H1 (cell line): Measurements from ENCODE around the gene PIK3CA. TPM values are rescaled to one million over a fixed set of nuclear protein-coding genes. Genes with fewer than 3 reads are reported as not detected.

Experiments
- CTCF ChIA-PET: fragments of 300-600 bp; sonication (Branson Sonifier 250); formaldehyde crosslinking; loops from one replicate; lab custom pipeline; 2021; ENCODE audit not compliant: partially characterized antibody; lab: Charles Lee
- POLR2A ChIA-PET: fragments of 300-600 bp; sonication (Branson Sonifier 250); formaldehyde crosslinking; loops from one replicate; lab custom pipeline; 2021; ENCODE audit warnings: inconsistent platforms; ENCODE audit not compliant: partially characterized antibody; lab: Charles Lee
- DNase-seq, 2 experiments: peaks; one replicate each; pipeline versions ENCODE4 v3.0.0 to v3.0.0-alpha.2; 2010 to 2022; ENCODE audit warnings: low spot score in 2 of 2, low read depth in 1 of 2, mixed read lengths in 1 of 2
- FAIRE-seq: peaks from 2 replicates; lab custom pipeline; 2011; peaks lifted over from hg19 to GRCh38; lab: Jason Lieb, UNC
- H2AFZ ChIP-seq: 2 replicates; pipeline ENCODE4 v1.8.1; 2012; ENCODE audit warnings: low read length, inconsistent platforms
- H2AK5ac ChIP-seq: 2 replicates; pipeline ENCODE4 v1.6.1; 2013; ENCODE audit warnings: low read depth, low read length
- H2BK120ac ChIP-seq: replicated peaks from 2 replicates; pipeline ENCODE3; 2013; ENCODE audit warnings: low read depth, low read length, inconsistent platforms
- H2BK12ac ChIP-seq: 2 replicates; pipeline ENCODE4 v1.6.1; 2013; ENCODE audit warnings: low read depth, low read length
- H2BK15ac ChIP-seq: 2 replicates; pipeline ENCODE4 v1.6.1; 2013; ENCODE audit warnings: low read length
- H2BK20ac ChIP-seq: 2 replicates; pipeline ENCODE4 v1.6.1; 2013; ENCODE audit warnings: low read length
- H2BK5ac ChIP-seq: 2 replicates; pipeline ENCODE4 v1.6.1; 2013; ENCODE audit warnings: low read depth, low read length
- H3K14ac ChIP-seq: 2 replicates; pipeline ENCODE4 v1.6.1; 2013; ENCODE audit warnings: inconsistent platforms; ENCODE audit not compliant: insufficient read length
- H3K18ac ChIP-seq: 2 replicates; pipeline ENCODE4 v1.6.1; 2013; ENCODE audit warnings: low read length; ENCODE audit errors: extremely low read depth
- H3K23ac ChIP-seq: 2 replicates; pipeline ENCODE4 v1.6.1; 2013; ENCODE audit warnings: inconsistent platforms; ENCODE audit not compliant: insufficient read length
- H3K23me2 ChIP-seq: 2 replicates; pipeline ENCODE4 v1.6.1; 2013; ENCODE audit warnings: low read depth, low read length
- H3K27ac ChIP-seq: 2 replicates; pipeline ENCODE4 v1.6.1; 2011; ENCODE audit warnings: low read depth, low read length, inconsistent platforms
- H3K27me3 ChIP-seq, 4 experiments: replicated peaks in 1 of 4; 1 replicate in 1 of 4; 2 replicates in 3 of 4; pipeline versions ENCODE4 v1.6.1 to v1.8.1; 2011 to 2013; ENCODE audit warnings: low read length in 3 of 4, mild to moderate bottlenecking in 3 of 4, inconsistent platforms in 2 of 4, mixed read lengths in 2 of 4, moderate library complexity in 1 of 4; ENCODE audit not compliant: control insufficient read depth in 3 of 4, insufficient read depth in 3 of 4; ENCODE audit errors: extremely low read depth in 1 of 4
- H3K36me3 ChIP-seq, 4 experiments: 2 replicates each; pipeline versions ENCODE4 v1.6.1 to v1.8.1; 2011 to 2013; ENCODE audit warnings: mild to moderate bottlenecking in 4 of 4, low read length in 3 of 4, moderate library complexity in 2 of 4, control low read depth in 1 of 4, inconsistent platforms in 1 of 4; ENCODE audit not compliant: insufficient read depth in 4 of 4, control insufficient read depth in 2 of 4
- H3K4ac ChIP-seq: replicated peaks from 2 replicates; pipeline ENCODE3; 2013; ENCODE audit warnings: low read length, low read depth, mixed read lengths, inconsistent platforms; ENCODE audit not compliant: insufficient read length
- H3K4me1 ChIP-seq, 4 experiments: replicated peaks in 1 of 4; 1 replicate in 1 of 4; 2 replicates in 3 of 4; pipeline versions ENCODE4 v1.6.1 to v1.8.1; 2011 to 2013; ENCODE audit warnings: low read length in 3 of 4, inconsistent platforms in 2 of 4, mixed read lengths in 1 of 4; ENCODE audit not compliant: insufficient read depth in 4 of 4, control insufficient read depth in 3 of 4
- H3K4me2 ChIP-seq, 2 experiments: 2 replicates each; pipeline versions ENCODE4 v1.6.1 to v1.8.1; 2011 to 2013; ENCODE audit warnings: low read depth in 2 of 2, low read length in 2 of 2, control low read depth in 1 of 2, inconsistent platforms in 1 of 2, mild to moderate bottlenecking in 1 of 2; ENCODE audit not compliant: insufficient read depth in 1 of 2
- H3K4me3 ChIP-seq, 4 experiments: fragments of 200-600, 300-600 bp in 1 of 4; sonication (generic), shearing (Covaris generic), sonication (Bioruptor Twin) in 1 of 4; 2 replicates each; pipeline versions ENCODE4 v1.5.1 to v1.8.1; 2011 to 2016; ENCODE audit warnings: low read length in 4 of 4, low read depth in 3 of 4, control low read depth in 2 of 4, inconsistent platforms in 2 of 4, mild to moderate bottlenecking in 2 of 4, mixed read lengths in 1 of 4, moderate library complexity in 1 of 4; ENCODE audit not compliant: insufficient read depth in 2 of 4; ENCODE audit errors: extremely low read depth in 1 of 4
- H3K56ac ChIP-seq: replicated peaks from 2 replicates; pipeline ENCODE3; 2013; ENCODE audit warnings: low read depth, mild to moderate bottlenecking, mixed read lengths, low read length, inconsistent platforms; ENCODE audit not compliant: insufficient read length
- H3K79me1 ChIP-seq: 2 replicates; pipeline ENCODE4 v1.6.1; 2013; ENCODE audit warnings: low read depth, low read length, control low read depth
- H3K79me2 ChIP-seq, 2 experiments: 2 replicates each; pipeline versions ENCODE4 v1.6.1 to v1.8.1; 2012 to 2013; ENCODE audit warnings: low read length in 2 of 2, mild to moderate bottlenecking in 2 of 2, inconsistent platforms in 1 of 2; ENCODE audit not compliant: insufficient read depth in 2 of 2, control insufficient read depth in 1 of 2
- H3K9ac ChIP-seq, 4 experiments: replicated peaks in 1 of 4; 1 replicate in 1 of 4; 2 replicates in 3 of 4; pipeline versions ENCODE4 v1.6.1 to v1.8.1; 2011 to 2013; ENCODE audit warnings: low read depth in 3 of 4, low read length in 3 of 4, control low read depth in 2 of 4, mild to moderate bottlenecking in 2 of 4, moderate library complexity in 2 of 4, inconsistent platforms in 1 of 4; ENCODE audit errors: extremely low read depth in 1 of 4
- H3K9me3 ChIP-seq, 2 experiments: 2 replicates each; pipeline versions ENCODE4 v1.6.1 to v1.8.1; 2012 to 2013; ENCODE audit warnings: mild to moderate bottlenecking in 2 of 2, moderate library complexity in 2 of 2, control low read depth in 1 of 2, inconsistent platforms in 1 of 2, low read depth in 1 of 2, low read length in 1 of 2, mixed read lengths in 1 of 2; ENCODE audit not compliant: insufficient read depth in 2 of 2
- H4K20me1 ChIP-seq, 2 experiments: replicated peaks in 1 of 2; 2 replicates each; pipeline versions ENCODE3 to v1.8.1; 2011 to 2013; ENCODE audit warnings: inconsistent platforms in 2 of 2, low read length in 2 of 2, mild to moderate bottlenecking in 1 of 2; ENCODE audit not compliant: insufficient read depth in 2 of 2, control insufficient read depth in 1 of 2
- H4K5ac ChIP-seq: 2 replicates; pipeline ENCODE4 v1.6.1; 2013; ENCODE audit warnings: low read length, low read depth, mixed read lengths, inconsistent platforms; ENCODE audit not compliant: insufficient read length
- H4K8ac ChIP-seq: 2 replicates; pipeline ENCODE4 v1.8.0; 2013; ENCODE audit warnings: mild to moderate bottlenecking, moderate library complexity, low read length, inconsistent platforms; ENCODE audit not compliant: insufficient read depth; ENCODE audit errors: extremely low read depth
- H4K91ac ChIP-seq: replicated peaks from 2 replicates; pipeline ENCODE3; 2013; ENCODE audit warnings: low read length, mixed read lengths, inconsistent platforms; ENCODE audit not compliant: insufficient read length
- CREB1 ChIP-seq: IDR thresholded peaks from 2 replicates; pipeline ENCODE4 v1.6.1; 2012; ENCODE audit warnings: inconsistent platforms
- GTF2F1 ChIP-seq: IDR thresholded peaks from 2 replicates; pipeline ENCODE4 v1.6.1; 2012; ENCODE audit warnings: low read depth, low read length, improper control_type of control experiment, borderline replicate concordance
- HDAC6 ChIP-seq: IDR thresholded peaks from one replicate; pipeline ENCODE4 v1.7.1; 2012; ENCODE audit warnings: low read depth, mild to moderate bottlenecking, inconsistent platforms, low read length, moderate library complexity
- NANOG ChIP-seq: IDR thresholded peaks from 2 replicates; pipeline ENCODE4 v1.6.1; 2011; ENCODE audit warnings: low read length, low read depth, mild to moderate bottlenecking, inconsistent platforms; ENCODE audit not compliant: insufficient read depth, poor library complexity, severe bottlenecking
- POLR2A ChIP-seq, 2 experiments: IDR thresholded peaks; 1 replicate in 1 of 2; 2 replicates in 1 of 2; pipeline ENCODE4 v1.6.1; 2011; ENCODE audit warnings: low read depth in 2 of 2, low read length in 2 of 2, mild to moderate bottlenecking in 2 of 2; ENCODE audit errors: control extremely low read depth in 1 of 2
- SP1 ChIP-seq: IDR thresholded peaks from 2 replicates; pipeline ENCODE4 v1.6.1; 2011; ENCODE audit warnings: low read depth, low read length
- SRF ChIP-seq: IDR thresholded peaks from 2 replicates; pipeline ENCODE4 v1.6.1; 2011; ENCODE audit warnings: mild to moderate bottlenecking, low read depth, low read length, moderate library complexity
- TAF1 ChIP-seq: IDR thresholded peaks from 2 replicates; pipeline ENCODE4 v1.6.1; 2011; ENCODE audit warnings: mild to moderate bottlenecking, low read depth, low read length
- TBP ChIP-seq: IDR thresholded peaks from 2 replicates; pipeline ENCODE4 v1.6.1; 2011; ENCODE audit warnings: low read depth, low read length, improper control_type of control experiment
- TEAD4 ChIP-seq: IDR thresholded peaks from 2 replicates; pipeline ENCODE4 v1.6.1; 2012; ENCODE audit warnings: low read depth, low read length, inconsistent platforms, mixed read lengths
- WGBS, 2 experiments: shearing (Covaris generic) in 1 of 2; methylation state at CpG; one replicate each; pipeline versions ENCODE4 v1.1.6 to v1.1.7; 2013 to 2015; ENCODE audit warnings: low lambda C conversion rate in 2 of 2, mixed read lengths in 2 of 2, inconsistent platforms in 1 of 2, low coverage in 1 of 2, missing lambda C conversion rate in 1 of 2; ENCODE audit not compliant: insufficient replicate concordance in 2 of 2, insufficient coverage in 1 of 2, insufficient read length in 1 of 2; ENCODE audit errors: extremely low coverage in 1 of 2, missing lambda C conversion rate in 1 of 2; 5-methylcytosine and 5-hydroxymethylcytosine counted together
- polyA plus RNA-seq, 7 experiments: library from polyadenylated mRNA; depleted of rRNA in 3 of 7; stranded (reverse) in 5 of 7; unstranded in 2 of 7; fragments of >200 nt in 5 of 7; fragments of 200-250 nt in 2 of 7; gene quantifications; 1 replicate in 5 of 7; 2 replicates in 1 of 7; 4 replicates in 1 of 7; pipeline versions ENCODE4 v1.2.1 to v1.2.3, GENCODE V29; 2011 to 2013; ENCODE audit warnings: missing spikeins in 2 of 7, mixed read lengths in 2 of 7
- total RNA-seq: library from RNA; stranded (reverse); fragmentation: NEBNext Ultra II Directional; extraction: Animal tissue kit (Norgen Biotek cat#: 25700); gene quantifications from 2 replicates; pipeline ENCODE4 v1.2.1, GENCODE V29; 2021
- TF ChIP-seq, protein P1 (sequence below), 3 experiments: IDR thresholded peaks; 1 replicate in 2 of 3; 2 replicates in 1 of 3; pipeline versions ENCODE4 v1.5.1 to v1.6.1; 2011; ENCODE audit warnings: low read length in 3 of 3, mild to moderate bottlenecking in 3 of 3, inconsistent platforms in 2 of 3, low read depth in 1 of 3, moderate library complexity in 1 of 3; ENCODE audit not compliant: insufficient read depth in 1 of 3; ENCODE audit errors: control extremely low read depth in 1 of 3

PIK3CA gene
- total and polyA plus RNA-seq, 2 of the 8 experiments (the other 6 are each of a cell fraction or from before 2014, with no cell fraction given), result 1.6 to 11.3 TPM

DNA sequence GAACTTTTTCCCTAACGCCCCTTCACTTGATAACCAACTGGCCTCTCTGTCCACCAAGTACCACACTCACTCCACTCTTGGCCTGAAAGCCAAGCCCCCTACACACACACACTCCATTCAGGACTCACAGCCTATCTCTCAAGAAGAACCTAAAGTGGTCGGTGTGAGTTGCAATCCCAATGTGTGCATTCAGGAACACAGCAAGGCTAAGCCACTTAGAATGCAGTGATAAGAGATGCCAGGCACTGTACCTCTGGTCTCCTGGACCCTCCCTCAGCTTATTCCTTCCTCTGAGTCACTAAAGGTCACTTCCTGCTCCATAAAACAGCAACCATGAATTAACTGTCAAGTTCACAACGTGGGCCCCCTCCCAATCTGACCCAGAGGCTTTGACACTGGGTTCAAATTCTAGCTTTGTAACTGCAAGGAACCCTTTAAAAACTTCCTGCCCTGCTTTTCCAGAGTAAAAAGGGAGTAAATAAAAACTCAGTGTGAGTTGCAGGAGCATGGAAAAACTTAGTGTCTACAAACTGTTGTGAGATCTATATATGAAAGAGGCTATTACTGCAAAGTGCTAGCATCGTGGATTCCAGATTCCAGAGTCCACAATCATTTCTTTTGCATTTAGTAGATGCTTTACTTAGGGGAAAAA lies 120.4 kb downstream of the PIK3CA start:
- no peaks in the 10 kb centered on the region for H3K27me3 ChIP-seq
- no peak overlapping the region for H3K14ac ChIP-seq
- peak overlapping the region; percentile 87 for H2AFZ ChIP-seq
- no peak overlapping the region for H2AK5ac ChIP-seq
- H4K20me1 ChIP-seq, result no peaks in the 10 kb centered on the region
- H3K4ac ChIP-seq, result no peak overlapping the region
- H3K79me2 ChIP-seq, result no peaks in the 10 kb centered on the region
- WGBS, 2 experiments, result 77% methylated on average over 4 of the region's 4 CpGs; no CpG with 5 or more reads in 1 of the 2 experiments
- CTCF ChIA-PET, result interaction anchor here (0.6 kb wide), 1 partner anchor 8 kb away, joined by 3 read pairs; no protein-coding TSS in a partner anchor
- DNase-seq, result no peak
- H2BK5ac ChIP-seq, result no peak overlapping the region
- H2BK20ac ChIP-seq, result no peak overlapping the region
- H4K91ac ChIP-seq, result no peak overlapping the region
- H3K4me2 ChIP-seq, result no peak overlapping the region
- no peaks in the 10 kb centered on the region for H3K79me1 ChIP-seq
- TF ChIP-seq, protein P1, sequence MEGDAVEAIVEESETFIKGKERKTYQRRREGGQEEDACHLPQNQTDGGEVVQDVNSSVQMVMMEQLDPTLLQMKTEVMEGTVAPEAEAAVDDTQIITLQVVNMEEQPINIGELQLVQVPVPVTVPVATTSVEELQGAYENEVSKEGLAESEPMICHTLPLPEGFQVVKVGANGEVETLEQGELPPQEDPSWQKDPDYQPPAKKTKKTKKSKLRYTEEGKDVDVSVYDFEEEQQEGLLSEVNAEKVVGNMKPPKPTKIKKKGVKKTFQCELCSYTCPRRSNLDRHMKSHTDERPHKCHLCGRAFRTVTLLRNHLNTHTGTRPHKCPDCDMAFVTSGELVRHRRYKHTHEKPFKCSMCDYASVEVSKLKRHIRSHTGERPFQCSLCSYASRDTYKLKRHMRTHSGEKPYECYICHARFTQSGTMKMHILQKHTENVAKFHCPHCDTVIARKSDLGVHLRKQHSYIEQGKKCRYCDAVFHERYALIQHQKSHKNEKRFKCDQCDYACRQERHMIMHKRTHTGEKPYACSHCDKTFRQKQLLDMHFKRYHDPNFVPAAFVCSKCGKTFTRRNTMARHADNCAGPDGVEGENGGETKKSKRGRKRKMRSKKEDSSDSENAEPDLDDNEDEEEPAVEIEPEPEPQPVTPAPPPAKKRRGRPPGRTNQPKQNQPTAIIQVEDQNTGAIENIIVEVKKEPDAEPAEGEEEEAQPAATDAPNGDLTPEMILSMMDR (IDR thresholded peaks at IDR 0.05; ENCODE audit: control extremely low read depth in 1 of 3, insufficient read depth in 1 of 3, low read depth in 1 of 3, low read length in 3 of 3), result no peak
- no peak for TF ChIP-seq GTF2F1
- TF ChIP-seq TEAD4, result no peak
- TF ChIP-seq SRF, result no peak
- no peak for TF ChIP-seq CREB1
- TF ChIP-seq HDAC6, result no peak
- TF ChIP-seq POLR2A (IDR thresholded peaks at IDR 0.05; ENCODE audit: control extremely low read depth in 1 of 2, low read depth in 2 of 2, low read length in 2 of 2), result no peak
- TF ChIP-seq TBP, result no peak
- TF ChIP-seq TAF1, result no peak
- no peak for TF ChIP-seq SP1
- no peak for TF ChIP-seq NANOG
- TF ChIP-seq, all 59 proteins: peak for 0
- Histone ChIP-seq H3K4me1 (peaks cover 0 to 2% (median 0%) of the 10 kb centered on the region in 4 experiments; a peak in 1 of 7 replicates), H2BK12ac (no peak overlapping the region), H3K36me3 (no peaks in the 10 kb centered on the region), H2BK120ac (no peak overlapping the region), H4K5ac (no peak overlapping the region), H3K27ac (no peak overlapping the region), H3K23ac (no peak overlapping the region), H3K9ac (no peak overlapping the region), H4K8ac (no peak overlapping the region), H3K56ac (no peak overlapping the region), H3K18ac (no peak overlapping the region), H3K4me3 (no peak overlapping the region), H2BK15ac (no peak overlapping the region), H3K9me3 (no peaks in the 10 kb centered on the region), H3K23me2 (no peaks in the 10 kb centered on the region)
- FAIRE-seq, result no peak
- POLR2A ChIA-PET, result no interaction called here
